GM12874 (cell line): ENCODE measurements around the gene TOR3A.
A peak's percentile ranks its signal among the peaks of the same experiment; 100 is the strongest.

ENCODE experiments used
- TF ChIP-seq, protein P1 (sequence below): IDR thresholded peaks from 2 replicates; pipeline ENCODE4 v1.5.1; 2011; ENCODE audit warnings: low read depth, mild to moderate bottlenecking, control low read depth, low read length, moderate library complexity; ENCODE audit not compliant: insufficient read depth

Gene TOR3A

DNA sequence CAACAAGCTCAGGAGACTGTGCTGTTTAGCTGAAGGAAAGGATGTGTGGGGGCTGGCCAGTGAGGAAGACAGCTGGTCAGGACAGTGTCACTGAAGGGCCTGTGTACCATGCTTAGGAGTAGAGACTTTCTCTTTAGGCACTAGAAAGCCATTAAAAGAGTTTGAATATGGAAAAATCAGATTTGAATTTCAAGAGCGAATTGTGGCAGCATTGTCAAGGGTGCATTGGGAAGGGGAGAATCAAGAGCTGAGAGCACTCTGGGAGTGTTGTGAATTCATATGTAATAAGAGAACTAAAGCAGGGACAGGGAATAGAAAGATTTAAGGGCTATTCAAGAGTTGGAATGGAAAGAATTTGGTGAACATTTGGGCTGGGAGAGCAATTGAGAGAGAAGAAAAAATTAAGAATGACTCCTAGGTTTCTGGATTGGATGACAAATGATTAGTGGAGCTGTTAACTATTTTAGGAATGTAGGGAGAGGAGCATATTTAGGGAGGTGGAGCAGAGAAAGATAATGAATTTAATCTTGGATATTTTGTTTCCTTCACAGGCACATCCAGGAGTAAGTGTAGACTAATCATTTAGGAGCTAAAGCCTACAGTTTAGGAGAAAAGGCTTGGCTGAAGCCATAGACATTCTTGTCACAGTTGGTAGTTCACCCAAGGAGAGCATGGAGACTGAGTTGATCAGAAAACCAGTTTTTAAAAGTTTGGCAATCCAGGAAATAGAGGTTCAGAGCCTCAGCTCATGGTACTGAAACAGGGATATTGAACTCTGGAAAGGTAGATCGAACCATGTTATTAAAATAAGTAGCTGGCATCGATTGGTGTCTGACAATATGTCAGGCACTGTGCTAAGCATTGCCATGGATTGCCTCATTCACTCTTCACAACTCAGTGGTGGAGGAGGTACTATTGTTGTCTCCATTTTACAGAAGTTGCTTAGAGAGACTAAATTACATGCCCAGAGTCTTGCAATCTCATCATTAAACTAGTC lies 23.1 kb upstream of the TOR3A start:
- TF ChIP-seq, protein P1, sequence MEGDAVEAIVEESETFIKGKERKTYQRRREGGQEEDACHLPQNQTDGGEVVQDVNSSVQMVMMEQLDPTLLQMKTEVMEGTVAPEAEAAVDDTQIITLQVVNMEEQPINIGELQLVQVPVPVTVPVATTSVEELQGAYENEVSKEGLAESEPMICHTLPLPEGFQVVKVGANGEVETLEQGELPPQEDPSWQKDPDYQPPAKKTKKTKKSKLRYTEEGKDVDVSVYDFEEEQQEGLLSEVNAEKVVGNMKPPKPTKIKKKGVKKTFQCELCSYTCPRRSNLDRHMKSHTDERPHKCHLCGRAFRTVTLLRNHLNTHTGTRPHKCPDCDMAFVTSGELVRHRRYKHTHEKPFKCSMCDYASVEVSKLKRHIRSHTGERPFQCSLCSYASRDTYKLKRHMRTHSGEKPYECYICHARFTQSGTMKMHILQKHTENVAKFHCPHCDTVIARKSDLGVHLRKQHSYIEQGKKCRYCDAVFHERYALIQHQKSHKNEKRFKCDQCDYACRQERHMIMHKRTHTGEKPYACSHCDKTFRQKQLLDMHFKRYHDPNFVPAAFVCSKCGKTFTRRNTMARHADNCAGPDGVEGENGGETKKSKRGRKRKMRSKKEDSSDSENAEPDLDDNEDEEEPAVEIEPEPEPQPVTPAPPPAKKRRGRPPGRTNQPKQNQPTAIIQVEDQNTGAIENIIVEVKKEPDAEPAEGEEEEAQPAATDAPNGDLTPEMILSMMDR = no peak

- TF ChIP-seq, protein P1 = no peak
These were observed 20.2 kb upstream of the TOR3A start for GRCh38 chr1:179061360-179062282.

GRCh38 chr1:179066471-179066870 lies 15.4 kb upstream of the TOR3A start:
- TF ChIP-seq, protein P1 = no peak

DNA sequence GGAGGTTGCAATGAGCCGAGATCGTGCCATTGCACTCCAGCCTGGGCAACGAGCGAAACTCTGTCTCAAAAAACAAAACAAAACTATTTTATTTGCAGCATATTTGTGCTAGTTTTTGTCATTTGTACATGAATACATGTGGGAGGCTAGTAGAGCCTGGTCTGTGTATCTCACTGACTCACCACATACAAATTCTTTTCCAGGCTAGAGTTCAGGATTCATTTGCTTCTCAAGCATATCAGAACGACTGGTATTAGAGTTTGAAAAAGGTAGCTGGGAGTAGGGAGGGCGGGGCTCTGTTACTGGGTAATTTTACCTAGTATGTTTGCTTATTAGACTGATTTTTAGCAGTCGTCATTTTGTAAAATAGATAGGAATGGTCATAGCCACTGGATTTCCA lies 4.5 kb upstream of the TOR3A start:
- TF ChIP-seq, protein P1 = no peak

DNA sequence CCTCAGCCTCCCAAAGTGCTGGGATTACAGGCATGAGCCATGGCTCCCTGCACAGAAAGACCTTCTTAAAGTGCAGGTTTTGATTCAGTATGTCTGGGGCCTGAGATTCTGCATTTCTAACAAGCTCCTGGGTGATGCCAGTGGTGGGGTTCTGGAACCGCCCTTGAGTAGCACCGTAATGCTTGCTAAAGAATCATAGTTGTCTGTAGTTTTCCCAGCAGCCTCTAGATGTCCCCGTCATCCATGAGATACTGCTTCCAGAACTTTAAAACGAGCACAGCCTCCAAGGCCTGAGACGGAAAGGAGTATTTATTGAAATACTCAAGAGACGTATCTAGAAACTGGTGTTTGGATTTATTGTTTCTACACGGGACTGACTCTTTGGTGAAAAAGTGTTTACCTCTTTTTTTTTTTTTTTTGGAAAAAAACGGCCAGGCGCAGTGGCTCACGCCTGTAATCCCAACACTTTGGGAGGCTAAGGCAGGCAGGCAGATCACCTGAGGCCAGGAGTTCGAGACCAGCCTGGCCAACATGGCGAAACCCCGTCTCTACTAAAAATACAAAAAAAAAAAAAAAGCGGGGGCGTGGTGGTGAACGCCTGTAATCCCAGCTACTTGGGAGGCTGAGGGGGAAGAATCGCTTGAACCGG lies 2.6 kb upstream of the TOR3A start:
- TF ChIP-seq, protein P1 = peak; percentile 55

DNA sequence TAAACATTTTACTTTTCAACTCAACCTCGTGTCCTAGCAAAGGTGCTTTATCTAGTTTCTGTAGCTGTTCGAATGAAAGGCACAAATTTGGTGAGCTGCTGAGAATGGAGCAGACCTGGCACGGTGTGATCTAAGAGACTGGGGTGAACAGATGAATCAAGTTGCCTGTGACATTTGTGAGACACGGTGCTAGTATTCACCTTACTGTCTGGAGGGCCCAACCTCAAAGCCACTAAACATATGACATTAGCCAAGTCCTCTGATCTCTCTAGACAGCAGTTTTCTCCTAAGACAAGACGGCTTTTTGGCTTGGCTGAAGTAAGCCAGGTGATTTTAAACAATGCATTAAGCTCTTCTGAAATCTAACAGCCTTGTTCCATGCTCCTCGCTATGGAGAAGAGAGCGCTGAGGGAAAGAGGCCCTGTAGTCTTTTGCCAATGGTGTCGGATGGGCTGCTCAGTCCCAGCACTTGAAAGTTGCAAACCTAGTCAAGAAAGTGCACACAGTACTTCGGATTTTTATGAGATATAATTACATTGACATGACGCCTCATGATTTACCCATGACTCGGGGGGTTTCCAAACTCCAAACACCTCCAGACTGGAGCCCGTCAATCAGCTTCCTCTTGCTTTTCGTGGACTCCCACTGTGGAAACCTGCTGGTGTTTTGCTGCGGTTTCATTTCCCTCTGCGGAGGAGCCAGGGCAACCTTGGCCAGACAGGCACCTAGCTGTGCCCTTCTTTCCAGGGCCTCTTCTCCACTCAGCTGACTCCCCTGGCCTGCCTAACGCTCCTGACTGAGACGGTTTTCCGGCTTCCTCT lies 794 bp upstream of the TOR3A start:
- TF ChIP-seq, protein P1 = no peak
